K562 (cell line): Measurements from ENCODE around the gene TECPR2. TPM values are rescaled to one million over a fixed set of nuclear protein-coding genes. Genes with fewer than 3 reads are reported as not detected.

Source experiments
- JUND ChIP-seq, 2 experiments: IDR thresholded peaks; 2 replicates in 1 of 2; 3 replicates in 1 of 2; pipeline ENCODE4 v1.6.1; 2011; ENCODE audit warnings: borderline replicate concordance in 2 of 2, low read depth in 2 of 2, low read length in 2 of 2, improper control_type of control experiment in 1 of 2, missing biosample characterization in 1 of 2, missing genetic modification characterization in 1 of 2, missing genetic modification reagents in 1 of 2
- KLF16 ChIP-seq: IDR thresholded peaks from 2 replicates; pipeline ENCODE4 v1.6.1; 2016; ENCODE audit warnings: antibody characterized with exemption
- LEF1 ChIP-seq: fragments of 450-650 bp; IDR thresholded peaks from 2 replicates; pipeline ENCODE4 v1.6.1; 2016; ENCODE audit warnings: mild to moderate bottlenecking
- NFYB ChIP-seq: IDR thresholded peaks from 2 replicates; pipeline ENCODE4 v1.6.1; 2011; ENCODE audit warnings: mild to moderate bottlenecking, moderate library complexity; ENCODE audit not compliant: insufficient read length; ENCODE audit errors: extremely low read depth
- RBM15 ChIP-seq: fragments of 200-400 bp; formaldehyde crosslinking; IDR thresholded peaks from 2 replicates; pipeline ENCODE4 v1.6.1; 2018; ENCODE audit warnings: mild to moderate bottlenecking, low read length, moderate library complexity; ENCODE audit not compliant: insufficient read depth
- YBX1 ChIP-seq: fragments of 450-650 bp; IDR thresholded peaks from 2 replicates; pipeline ENCODE4 v1.7.1; 2016; ENCODE audit warnings: mild to moderate bottlenecking
- ZNF143 ChIP-seq: sonication (generic); formaldehyde crosslinking; IDR thresholded peaks from 2 replicates; pipeline ENCODE4 v1.9.0; 2022; ENCODE audit warnings: mild to moderate bottlenecking, missing genetic modification reagents
- polyA plus RNA-seq, 8 experiments: library from polyadenylated mRNA; depleted of rRNA in 4 of 8; stranded (reverse) in 5 of 8; unstranded in 3 of 8; fragments of >200 nt; fragmentation: Nextera tagmentation in 2 of 8; fragmentation: Illumina TruSeq in 1 of 8; extraction: Ambion mirVana in 2 of 8; extraction: Trizol in 1 of 8; gene quantifications; 2 replicates each; pipeline versions ENCODE4 v1.2.1 to v1.2.3, GENCODE V29; 2011 to 2014; ENCODE audit warnings: inconsistent platforms in 1 of 8, missing spikeins in 1 of 8
- total RNA-seq, 7 experiments: library from RNA; depleted of rRNA in 6 of 7; stranded (reverse); fragments of >200 nt in 6 of 7; fragmentation: Illumina TruSeq in 2 of 7; extraction: Trizol in 2 of 7; gene quantifications; 2 replicates each; pipeline versions ENCODE4 v1.2.1 to v1.2.3, GENCODE V29; 2011 to 2021; ENCODE audit warnings: low replicate concordance in 1 of 7
- TF ChIP-seq, protein P1 (sequence below), 2 experiments: fragments of 450-650 bp in 1 of 2; sonication (generic) in 1 of 2; formaldehyde crosslinking in 1 of 2; IDR thresholded peaks; 2 replicates each; pipeline versions ENCODE4 v1.7.1 to v1.9.0; 2016 to 2022; ENCODE audit warnings: inconsistent platforms in 1 of 2, mild to moderate bottlenecking in 1 of 2, missing genetic modification reagents in 1 of 2
- TF ChIP-seq, protein P2 (sequence below), 2 experiments: fragments of 450-650 bp; IDR thresholded peaks; 2 replicates each; pipeline ENCODE4 v1.6.1; 2016

The TECPR2 gene
- total and polyA plus RNA-seq, 9 of the 15 experiments (the other 6 are each of a cell fraction or from before 2014, with no cell fraction given), result 0.04 to 3.0 (median 0.83) TPM

DNA sequence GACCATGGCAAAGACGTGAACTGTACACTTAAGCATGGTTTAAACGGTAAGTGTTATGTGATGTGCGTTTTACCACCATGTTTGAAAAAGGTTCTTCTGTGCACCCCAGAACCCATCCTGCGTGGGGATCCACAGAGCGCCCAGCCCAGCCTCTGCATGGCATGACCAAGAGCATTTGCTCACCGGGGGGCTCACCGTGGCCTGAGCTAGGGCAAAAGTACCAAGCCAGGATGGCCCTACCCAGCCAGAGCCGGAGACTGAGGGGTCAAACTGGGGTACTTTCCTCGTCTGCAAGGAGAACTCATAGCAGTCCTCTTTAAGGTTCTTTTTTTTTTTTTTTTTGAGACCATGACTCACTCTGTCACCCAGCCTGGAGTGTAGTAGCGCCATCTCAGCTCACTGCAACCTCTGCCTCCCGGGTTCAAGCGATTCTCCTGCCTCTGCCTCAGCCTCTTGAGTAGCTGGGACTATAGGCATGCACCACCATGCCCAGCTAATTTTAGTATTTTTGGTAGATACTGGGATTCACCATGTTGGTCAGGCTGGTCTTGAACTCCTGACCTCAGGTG is 163.3 kb downstream of the TECPR2 start (continued):
- TF ChIP-seq, protein P1, sequence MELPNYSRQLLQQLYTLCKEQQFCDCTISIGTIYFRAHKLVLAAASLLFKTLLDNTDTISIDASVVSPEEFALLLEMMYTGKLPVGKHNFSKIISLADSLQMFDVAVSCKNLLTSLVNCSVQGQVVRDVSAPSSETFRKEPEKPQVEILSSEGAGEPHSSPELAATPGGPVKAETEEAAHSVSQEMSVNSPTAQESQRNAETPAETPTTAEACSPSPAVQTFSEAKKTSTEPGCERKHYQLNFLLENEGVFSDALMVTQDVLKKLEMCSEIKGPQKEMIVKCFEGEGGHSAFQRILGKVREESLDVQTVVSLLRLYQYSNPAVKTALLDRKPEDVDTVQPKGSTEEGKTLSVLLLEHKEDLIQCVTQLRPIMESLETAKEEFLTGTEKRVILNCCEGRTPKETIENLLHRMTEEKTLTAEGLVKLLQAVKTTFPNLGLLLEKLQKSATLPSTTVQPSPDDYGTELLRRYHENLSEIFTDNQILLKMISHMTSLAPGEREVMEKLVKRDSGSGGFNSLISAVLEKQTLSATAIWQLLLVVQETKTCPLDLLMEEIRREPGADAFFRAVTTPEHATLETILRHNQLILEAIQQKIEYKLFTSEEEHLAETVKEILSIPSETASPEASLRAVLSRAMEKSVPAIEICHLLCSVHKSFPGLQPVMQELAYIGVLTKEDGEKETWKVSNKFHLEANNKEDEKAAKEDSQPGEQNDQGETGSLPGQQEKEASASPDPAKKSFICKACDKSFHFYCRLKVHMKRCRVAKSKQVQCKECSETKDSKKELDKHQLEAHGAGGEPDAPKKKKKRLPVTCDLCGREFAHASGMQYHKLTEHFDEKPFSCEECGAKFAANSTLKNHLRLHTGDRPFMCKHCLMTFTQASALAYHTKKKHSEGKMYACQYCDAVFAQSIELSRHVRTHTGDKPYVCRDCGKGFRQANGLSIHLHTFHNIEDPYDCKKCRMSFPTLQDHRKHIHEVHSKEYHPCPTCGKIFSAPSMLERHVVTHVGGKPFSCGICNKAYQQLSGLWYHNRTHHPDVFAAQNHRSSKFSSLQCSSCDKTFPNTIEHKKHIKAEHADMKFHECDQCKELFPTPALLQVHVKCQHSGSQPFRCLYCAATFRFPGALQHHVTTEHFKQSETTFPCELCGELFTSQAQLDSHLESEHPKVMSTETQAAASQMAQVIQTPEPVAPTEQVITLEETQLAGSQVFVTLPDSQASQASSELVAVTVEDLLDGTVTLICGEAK (IDR thresholded peaks at IDR 0.05), result 0 out of 2 replicates have a peak, but pooled peaks have one; percentile 5
- TF ChIP-seq, protein P1 (CRISPR knock-in tag; IDR thresholded peaks at IDR 0.05), result no peak
- TF ChIP-seq RBM15 (no peak), ZNF143 (CRISPR knock-in tag) (no peak), JUND (IDR thresholded peaks at IDR 0.05; ENCODE audit: borderline replicate concordance, low read depth, low read length) (peak; percentile 60), JUND (tag; IDR thresholded peaks at IDR 0.05; ENCODE audit: borderline replicate concordance, low read depth, low read length) (no peak), NFYB (no peak), KLF16 (no peak), YBX1 (no peak), LEF1 (no peak)
- TF ChIP-seq, protein P2, sequence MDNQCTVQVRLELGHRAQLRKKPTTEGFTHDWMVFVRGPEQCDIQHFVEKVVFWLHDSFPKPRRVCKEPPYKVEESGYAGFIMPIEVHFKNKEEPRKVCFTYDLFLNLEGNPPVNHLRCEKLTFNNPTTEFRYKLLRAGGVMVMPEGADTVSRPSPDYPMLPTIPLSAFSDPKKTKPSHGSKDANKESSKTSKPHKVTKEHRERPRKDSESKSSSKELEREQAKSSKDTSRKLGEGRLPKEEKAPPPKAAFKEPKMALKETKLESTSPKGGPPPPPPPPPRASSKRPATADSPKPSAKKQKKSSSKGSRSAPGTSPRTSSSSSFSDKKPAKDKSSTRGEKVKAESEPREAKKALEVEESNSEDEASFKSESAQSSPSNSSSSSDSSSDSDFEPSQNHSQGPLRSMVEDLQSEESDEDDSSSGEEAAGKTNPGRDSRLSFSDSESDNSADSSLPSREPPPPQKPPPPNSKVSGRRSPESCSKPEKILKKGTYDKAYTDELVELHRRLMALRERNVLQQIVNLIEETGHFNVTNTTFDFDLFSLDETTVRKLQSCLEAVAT (IDR thresholded peaks at IDR 0.05), result 0 out of 4 replicates have a peak, but pooled peaks of 1 of the 2 experiments have one; percentile 7
